GM10248 (cell line): ENCODE data around the gene ZNF365.

ENCODE experiments used
- CTCF ChIA-PET: fragments of 300-600 bp; sonication (Branson Sonifier 250); formaldehyde crosslinking; extraction: SDS; loops from one replicate; lab custom pipeline; 2021; ENCODE audit warnings: antibody characterized with exemption; lab: Yijun Ruan, JAX
- POLR2A ChIA-PET: fragments of 350-650 bp; sonication (Branson Sonifier 250); formaldehyde crosslinking; extraction: SDS; loops from one replicate; lab custom pipeline; 2020; ENCODE audit warnings: antibody characterized with exemption; lab: Yijun Ruan, JAX
- DNase-seq: peaks from one replicate; pipeline ENCODE4 v3.0.0; 2012; ENCODE audit errors: extremely low spot score
- TF ChIP-seq, protein P1 (sequence below): IDR thresholded peaks from 2 replicates; pipeline ENCODE4 v1.5.1; 2012; ENCODE audit warnings: mild to moderate bottlenecking, low read depth; ENCODE audit errors: extremely low read depth, missing control alignments, control extremely low read depth

ZNF365 gene

DNA sequence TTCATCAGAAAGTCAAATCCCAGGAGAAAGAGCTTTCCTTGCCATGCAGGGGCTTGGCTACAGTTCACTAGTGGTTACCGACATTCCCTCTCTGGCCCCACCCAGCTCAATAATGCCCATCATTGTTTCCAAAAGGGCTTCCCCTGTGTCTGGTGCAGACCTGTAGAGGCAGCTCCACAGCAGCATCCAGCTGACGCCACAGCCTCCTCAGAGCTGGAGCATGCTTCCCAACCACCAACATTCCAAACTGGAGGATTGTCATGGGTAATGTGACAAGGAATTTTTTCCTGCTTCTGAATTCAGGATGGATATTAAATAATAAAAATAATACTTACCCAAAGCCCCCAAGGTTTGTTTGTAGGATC, 77.4 kb downstream of the ZNF365 start:
- POLR2A ChIA-PET = no interaction called here
- CTCF ChIA-PET = interaction anchor here (1.0 to 5.8 kb wide), 3 partner anchors 12 to 28 kb away, joined by 3 to 53 read pairs (median 3); no protein-coding TSS in a partner anchor
- DNase-seq = no peak
- TF ChIP-seq, protein P1, sequence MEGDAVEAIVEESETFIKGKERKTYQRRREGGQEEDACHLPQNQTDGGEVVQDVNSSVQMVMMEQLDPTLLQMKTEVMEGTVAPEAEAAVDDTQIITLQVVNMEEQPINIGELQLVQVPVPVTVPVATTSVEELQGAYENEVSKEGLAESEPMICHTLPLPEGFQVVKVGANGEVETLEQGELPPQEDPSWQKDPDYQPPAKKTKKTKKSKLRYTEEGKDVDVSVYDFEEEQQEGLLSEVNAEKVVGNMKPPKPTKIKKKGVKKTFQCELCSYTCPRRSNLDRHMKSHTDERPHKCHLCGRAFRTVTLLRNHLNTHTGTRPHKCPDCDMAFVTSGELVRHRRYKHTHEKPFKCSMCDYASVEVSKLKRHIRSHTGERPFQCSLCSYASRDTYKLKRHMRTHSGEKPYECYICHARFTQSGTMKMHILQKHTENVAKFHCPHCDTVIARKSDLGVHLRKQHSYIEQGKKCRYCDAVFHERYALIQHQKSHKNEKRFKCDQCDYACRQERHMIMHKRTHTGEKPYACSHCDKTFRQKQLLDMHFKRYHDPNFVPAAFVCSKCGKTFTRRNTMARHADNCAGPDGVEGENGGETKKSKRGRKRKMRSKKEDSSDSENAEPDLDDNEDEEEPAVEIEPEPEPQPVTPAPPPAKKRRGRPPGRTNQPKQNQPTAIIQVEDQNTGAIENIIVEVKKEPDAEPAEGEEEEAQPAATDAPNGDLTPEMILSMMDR = no peak
